Measurements from ENCODE around the gene CSGALNACT2. TPM values are rescaled to one million over a fixed set of nuclear protein-coding genes. Genes with fewer than 3 reads are reported as not detected.

Gene CSGALNACT2
- total and polyA plus RNA-seq, 9 of the 15 experiments (the other 6 are each of a cell fraction or from before 2014, with no cell fraction given), result 1.4 to 7.3 (median 3.5) TPM

- intact Hi-C loops (cut with micrococcal nuclease) (no loop called here), in situ Hi-C loops (cut with MboI) (no loop called here)
- ATAC-seq, result no peak
These were observed 38.3 kb upstream of the CSGALNACT2 start for GRCh38 chr10:43099928-43100327.

GRCh38 chr10:43100366-43100765 is 37.9 kb upstream of the CSGALNACT2 start:
- DNase-seq (ENCODE audit: extremely low read depth in 1 of 4, low spot score in 3 of 4) (no peak), ATAC-seq (no peak), FAIRE-seq (no peak)
- H3K27ac ChIP-seq (ENCODE audit: extremely low read depth, low read depth, low read length), result no peak overlapping the region
- intact Hi-C loops (cut with micrococcal nuclease) (no loop called here), in situ Hi-C loops (cut with MboI) (no loop called here)
- no peak overlapping the region for H2AFZ ChIP-seq (ENCODE audit: low read depth, low read length)
- BruUV-seq (replicated peaks), result no TSS peak
- no peaks in the 10 kb centered on the region for H3K9me3 ChIP-seq (replicated peaks; ENCODE audit: control insufficient read depth, insufficient read depth, low read depth, low read length)
- POLR2A ChIA-PET, result interaction anchor here (0.6 to 0.8 kb wide), 2 partner anchors 193 to 348 kb away, joined by 3 read pairs; no protein-coding TSS in a partner anchor
- CTCF ChIA-PET (ENCODE audit: low intra/inter-chr PET ratio), result no interaction called here
- peaks cover 19 to 64% of the 10 kb centered on the region in 2 experiments; a peak in 4 of 5 replicates for H3K27me3 ChIP-seq (ENCODE audit: control insufficient read depth in 2 of 2, insufficient read depth in 2 of 2, low read length in 2 of 2)
- no peak overlapping the region for H3K9ac ChIP-seq (ENCODE audit: insufficient read depth in 1 of 2, low read depth in 2 of 2, low read length in 2 of 2)
- 2% methylated on average over 14 of the region's 17 CpGs for WGBS (ENCODE audit: insufficient coverage, low coverage, missing lambda C conversion rate)
- H3K4me1 ChIP-seq (replicated peaks in 1 of 2; ENCODE audit: control insufficient read depth in 2 of 2, insufficient read depth in 2 of 2, low read length in 2 of 2), result peaks cover 0 to 10% of the 10 kb centered on the region in 2 experiments; a peak in 2 of 5 replicates
- H3K4me2 ChIP-seq (ENCODE audit: insufficient read depth, low read length), result no peak overlapping the region
- H3K9me1 ChIP-seq (ENCODE audit: control insufficient read depth, insufficient read depth, low read length), result no peaks in the 10 kb centered on the region
- H3K36me3 ChIP-seq (ENCODE audit: control insufficient read depth, insufficient read depth, low read length), result no peaks in the 10 kb centered on the region
- no peak overlapping the region for H3K4me3 ChIP-seq
- H3K79me2 ChIP-seq (ENCODE audit: control insufficient read depth, insufficient read depth, low read length), result no peaks in the 10 kb centered on the region
- H4K20me1 ChIP-seq (replicated peaks; ENCODE audit: control insufficient read depth, insufficient read depth, low read length), result no peaks in the 10 kb centered on the region
- no peak for TF ChIP-seq ASH1L (IDR thresholded peaks at IDR 0.05; ENCODE audit: borderline replicate concordance, low read depth, partially characterized antibody)
- no peak for TF ChIP-seq ATF1 (CRISPR knock-in tag; IDR thresholded peaks at IDR 0.05)
- TF ChIP-seq ATF1 (tag; IDR thresholded peaks at IDR 0.05), result no peak
- TF ChIP-seq PHF8 (IDR thresholded peaks at IDR 0.05; ENCODE audit: borderline replicate concordance, low read length), result no peak
- TF ChIP-seq TRIM28 (IDR thresholded peaks at IDR 0.05), result no peak
- no peak for TF ChIP-seq CEBPB (tag; IDR thresholded peaks at IDR 0.05)
- no peak for TF ChIP-seq DEAF1 (CRISPR knock-in tag; IDR thresholded peaks at IDR 0.05)
- TF ChIP-seq ZBTB34 (CRISPR knock-in tag; IDR thresholded peaks at IDR 0.05), result no peak
- no peak for TF ChIP-seq NR2C2 (CRISPR knock-in tag; IDR thresholded peaks at IDR 0.05)
- no peak for TF ChIP-seq NR2C2 (tag; IDR thresholded peaks at IDR 0.05)
- no peak for TF ChIP-seq POLR2G (IDR thresholded peaks at IDR 0.05; ENCODE audit: low read depth, low read length)
- no peak for TF ChIP-seq RNF2 (IDR thresholded peaks at IDR 0.05)

More at GRCh38 chr10:43099928-43100327, 38.3 kb upstream of the CSGALNACT2 start:
- Histone ChIP-seq H3K9ac (ENCODE audit: insufficient read depth in 1 of 2, low read depth in 2 of 2, low read length in 2 of 2) (no peak overlapping the region), H3K9me1 (ENCODE audit: control insufficient read depth, insufficient read depth, low read length) (no peaks in the 10 kb centered on the region), H4K20me1 (replicated peaks; ENCODE audit: control insufficient read depth, insufficient read depth, low read length) (no peaks in the 10 kb centered on the region), H3K36me3 (ENCODE audit: control insufficient read depth, insufficient read depth, low read length) (no peaks in the 10 kb centered on the region), H3K4me2 (ENCODE audit: insufficient read depth, low read length) (no peak overlapping the region), H3K9me3 (replicated peaks; ENCODE audit: control insufficient read depth, insufficient read depth, low read depth, low read length) (no peaks in the 10 kb centered on the region), H3K27ac (ENCODE audit: extremely low read depth, low read depth, low read length) (no peak overlapping the region), H2AFZ (ENCODE audit: low read depth, low read length) (no peak overlapping the region), H3K4me1 (replicated peaks in 1 of 2; ENCODE audit: control insufficient read depth in 2 of 2, insufficient read depth in 2 of 2, low read length in 2 of 2) (peaks cover 0 to 5% of the 10 kb centered on the region in 2 experiments; a peak in 1 of 5 replicates), H3K27me3 (ENCODE audit: control insufficient read depth in 2 of 2, insufficient read depth in 2 of 2, low read length in 2 of 2) (peaks cover 19 to 64% of the 10 kb centered on the region in 2 experiments; a peak in 4 of 5 replicates), H3K79me2 (ENCODE audit: control insufficient read depth, insufficient read depth, low read length) (no peaks in the 10 kb centered on the region), H3K4me3 (no peak overlapping the region)
- FAIRE-seq (no peak), DNase-seq (ENCODE audit: extremely low read depth in 1 of 4, low spot score in 3 of 4) (no peak)
- ChIA-PET POLR2A (interaction anchor here (0.6 to 0.8 kb wide), 2 partner anchors 193 to 347 kb away, joined by 3 read pairs; no protein-coding TSS in a partner anchor), CTCF (ENCODE audit: low intra/inter-chr PET ratio) (no interaction called here)
- no TSS peak for BruUV-seq (replicated peaks)
- TF ChIP-seq NFIC (IDR thresholded peaks at IDR 0.05) (no peak), ZBTB17 (CRISPR knock-in tag; IDR thresholded peaks at IDR 0.05) (no peak), LEF1 (IDR thresholded peaks at IDR 0.05) (no peak), NCOA1 (IDR thresholded peaks at IDR 0.05; ENCODE audit: low read depth) (no peak), SRSF1 (IDR thresholded peaks at IDR 0.05; ENCODE audit: low read depth, low read length) (no peak), MAFF (IDR thresholded peaks at IDR 0.05; ENCODE audit: low read length) (no peak), ZNF174 (CRISPR knock-in tag; IDR thresholded peaks at IDR 0.05) (no peak), MAZ (CRISPR knock-in tag; conservative IDR thresholded peaks at IDR 0.05 in 1 of 2, IDR thresholded peaks at IDR 0.05 in 1 of 2) (no peak)
- WGBS (ENCODE audit: insufficient coverage, low coverage, missing lambda C conversion rate), result 5% methylated on average over 4 of the region's 4 CpGs
